Mesothelial cell of epicardium (in vitro differentiated cells): Measurements from ENCODE around the gene NEK10. TPM values are rescaled to one million over a fixed set of nuclear protein-coding genes. Genes with fewer than 3 reads are reported as not detected.

ENCODE experiments used
- DNase-seq, 2 experiments: peaks; one replicate each; pipeline ENCODE4 v3.0.0; 2021; ENCODE audit warnings: low spot score in 2 of 2; ENCODE audit not compliant: unreplicated experiment in 2 of 2
- H3K27ac Mint-ChIP-seq: 2 replicates; pipeline ENCODE4 v1.8.0; 2021; ENCODE audit warnings: mixed read lengths
- H3K27me3 Mint-ChIP-seq: 2 replicates; pipeline ENCODE4 v1.8.0; 2021; ENCODE audit warnings: low read depth, mixed read lengths
- H3K36me3 Mint-ChIP-seq: 2 replicates; pipeline ENCODE4 v1.8.0; 2021; ENCODE audit warnings: mixed read lengths
- H3K4me1 Mint-ChIP-seq: 2 replicates; pipeline ENCODE4 v1.8.0; 2021; ENCODE audit warnings: mixed read lengths
- H3K4me3 Mint-ChIP-seq: 2 replicates; pipeline ENCODE4 v1.8.0; 2021; ENCODE audit warnings: mild to moderate bottlenecking, moderate library complexity, mixed read lengths
- H3K9me3 Mint-ChIP-seq: 2 replicates; pipeline ENCODE4 v1.8.0; 2021; ENCODE audit warnings: mixed read lengths
- CTCF ChIP-seq: fragments of 200-600 bp; sonication (generic); IDR thresholded peaks from one replicate; pipeline ENCODE4 v1.5.0; 2021; ENCODE audit warnings: antibody characterized with exemption; ENCODE audit not compliant: unreplicated experiment
- total RNA-seq: library from RNA; stranded (reverse); gene quantifications from 3 replicates; pipeline ENCODE4 v1.2.1, GENCODE V29; 2021

Gene NEK10
- total RNA-seq, 1 donor from 2014 or later = 1.2 TPM

- Mint-ChIP-seq H3K4me1 (peaks cover 15% of the 10 kb centered on the region), H3K9me3 (no peaks in the 10 kb centered on the region), H3K36me3 (no peaks in the 10 kb centered on the region), H3K27me3 (no peaks in the 10 kb centered on the region), H3K4me3 (no peak overlapping the region), H3K27ac (no peak overlapping the region)
- no peak for TF ChIP-seq CTCF
- no peak for DNase-seq
Measured at GRCh38 chr3:27345959-27346865, 23.0 kb downstream of the NEK10 start.

DNA sequence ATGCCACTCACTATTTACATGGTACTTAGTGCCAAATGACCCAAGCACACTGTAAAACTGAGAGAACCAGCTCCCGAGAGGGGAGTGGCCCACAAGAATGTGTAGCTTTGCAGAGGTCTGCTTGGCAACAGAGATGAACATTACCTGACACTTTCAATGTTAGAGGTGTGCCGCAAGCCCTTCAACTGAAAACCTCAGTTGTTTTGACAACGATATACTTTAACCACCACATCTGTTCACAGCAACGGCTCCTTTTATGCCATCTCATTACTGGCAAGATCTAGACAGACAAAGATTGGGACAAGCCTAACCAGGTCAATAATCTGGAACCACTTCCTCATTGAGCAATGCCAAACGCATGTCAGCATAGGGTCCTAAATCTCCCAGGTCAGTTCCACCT, 23.7 kb downstream of the NEK10 start:
- peaks cover 15% of the 10 kb centered on the region for H3K4me1 Mint-ChIP-seq
- H3K9me3 Mint-ChIP-seq = no peaks in the 10 kb centered on the region
- H3K36me3 Mint-ChIP-seq = no peaks in the 10 kb centered on the region
- DNase-seq = no peak
- H3K27ac Mint-ChIP-seq = no peak overlapping the region
- H3K4me3 Mint-ChIP-seq = no peak overlapping the region
- no peak for TF ChIP-seq CTCF
- no peaks in the 10 kb centered on the region for H3K27me3 Mint-ChIP-seq

DNA sequence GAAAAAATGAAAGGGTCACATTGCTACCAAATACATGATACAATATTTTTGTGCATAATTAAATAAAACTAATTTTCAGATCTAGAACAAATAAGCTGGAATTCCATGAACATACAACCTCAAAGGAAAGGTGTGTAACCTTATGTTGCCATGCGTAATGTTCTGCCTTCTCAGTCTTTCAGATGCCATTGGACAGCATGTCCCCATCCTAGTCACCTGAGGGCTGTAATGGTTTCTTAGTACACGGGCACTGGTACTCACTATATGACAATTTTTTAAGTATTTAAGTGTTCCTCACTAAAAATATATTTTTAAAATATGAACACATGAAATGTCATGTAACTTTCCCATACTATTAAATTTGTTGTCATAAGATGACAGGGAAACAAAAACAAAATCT, 24.1 kb downstream of the NEK10 start:
- TF ChIP-seq CTCF = no peak
- no peak for DNase-seq
- H3K27me3 Mint-ChIP-seq = no peaks in the 10 kb centered on the region
- H3K27ac Mint-ChIP-seq = no peak overlapping the region
- no peaks in the 10 kb centered on the region for H3K9me3 Mint-ChIP-seq
- peaks cover 13% of the 10 kb centered on the region for H3K4me1 Mint-ChIP-seq
- H3K36me3 Mint-ChIP-seq = no peaks in the 10 kb centered on the region
- H3K4me3 Mint-ChIP-seq = no peak overlapping the region

- Mint-ChIP-seq H3K27me3 (no peaks in the 10 kb centered on the region), H3K4me1 (peaks cover 12% of the 10 kb centered on the region), H3K36me3 (no peaks in the 10 kb centered on the region), H3K9me3 (no peaks in the 10 kb centered on the region), H3K4me3 (no peak overlapping the region), H3K27ac (no peak overlapping the region)
- no peak for DNase-seq
- no peak for TF ChIP-seq CTCF
Measured at GRCh38 chr3:27344192-27344591, 25.0 kb downstream of the NEK10 start.

- no peak for TF ChIP-seq CTCF
- Mint-ChIP-seq H3K27me3 (no peaks in the 10 kb centered on the region), H3K36me3 (no peaks in the 10 kb centered on the region), H3K9me3 (peaks cover 9% of the 10 kb centered on the region), H3K4me3 (no peak overlapping the region), H3K4me1 (peaks cover 12% of the 10 kb centered on the region), H3K27ac (no peak overlapping the region)
- DNase-seq = no peak
Measured at GRCh38 chr3:27342267-27342666, 26.9 kb downstream of the NEK10 start.
